Left kidney (tissue), 2 donors: ENCODE measurements around the gene DDX11. TPM values are rescaled to one million over a fixed set of nuclear protein-coding genes. Genes with fewer than 3 reads are reported as not detected.
"Not testable (repeated sequence)": the region's sequence is repeated elsewhere in the genome, so short reads cannot be mapped to it uniquely, and the experiment has no call there.

Source experiments
- DNase-seq: peaks from one replicate; pipeline ENCODE4 v3.0.0-alpha.2; 2013
- polyA plus RNA-seq: library from polyadenylated mRNA; unstranded; fragments of 120-200 nt; gene quantifications from one replicate; pipeline ENCODE4 v1.2.1, GENCODE V29; 2013; ENCODE audit not compliant: insufficient read length

The DDX11 gene
- polyA plus RNA-seq, 1 donor = 75.7 TPM

DNA sequence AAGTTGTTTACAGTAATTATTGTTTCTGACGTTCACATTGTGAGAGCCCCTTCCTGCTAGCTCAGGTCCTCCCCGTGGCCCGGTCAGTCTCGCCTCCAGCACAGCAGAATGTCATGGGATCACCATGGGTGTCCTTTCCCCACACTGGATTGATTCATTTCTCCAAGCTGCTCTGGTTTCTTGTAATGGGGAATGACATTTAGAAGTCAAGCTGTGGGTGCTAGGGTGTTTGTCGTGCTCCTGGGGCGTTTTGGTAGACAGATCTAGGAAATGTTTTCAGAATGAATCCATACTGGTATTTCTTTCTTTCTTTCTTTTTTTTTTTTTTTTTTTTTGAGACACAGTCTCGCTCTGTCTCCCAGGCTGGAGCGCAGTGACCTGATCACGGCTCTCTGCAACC is 25.1 kb downstream of the DDX11 start:
- DNase-seq = not testable (repeated sequence)

- DNase-seq = not testable (repeated sequence)
Measured at GRCh38 chr12:31099434-31099833, 25.8 kb downstream of the DDX11 start.

DNA sequence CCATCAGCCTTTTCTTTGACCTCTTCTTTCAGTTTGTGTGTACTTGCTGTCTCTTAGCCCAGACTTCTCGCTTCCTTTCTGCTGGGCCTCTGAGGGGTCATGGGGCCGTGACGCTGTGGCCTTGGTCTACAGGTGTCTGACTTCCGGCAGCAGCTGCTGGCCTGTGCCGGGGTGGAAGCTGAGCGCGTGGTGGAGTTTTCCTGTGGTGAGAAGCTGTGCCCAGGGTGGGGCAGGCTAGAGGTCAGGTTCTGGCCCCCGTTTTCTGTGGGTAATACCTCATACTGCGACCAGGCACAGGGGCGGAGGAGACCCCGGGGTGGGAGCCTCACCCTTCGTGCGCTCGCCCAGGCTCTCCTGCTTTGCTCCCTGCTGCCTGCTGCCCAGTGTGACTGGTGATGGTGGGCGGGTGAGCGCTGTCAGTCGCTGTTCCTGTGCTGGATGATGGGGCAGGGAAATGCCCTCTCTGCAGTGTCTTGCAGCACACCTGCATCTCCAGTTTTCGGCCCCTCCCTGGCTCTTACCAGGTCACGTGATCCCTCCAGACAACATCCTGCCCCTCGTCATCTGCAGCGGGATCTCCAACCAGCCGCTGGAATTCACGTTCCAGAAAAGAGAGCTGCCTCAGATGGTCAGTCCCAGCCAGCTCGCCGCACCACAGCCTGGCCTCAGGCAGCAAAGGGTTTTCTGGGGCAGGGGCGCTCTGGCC is 27.0 kb downstream of the DDX11 start:
- not testable (repeated sequence) for DNase-seq

- not testable (repeated sequence) for DNase-seq
Measured at GRCh38 chr12:31102125-31102524, 28.5 kb downstream of the DDX11 start.

DNA sequence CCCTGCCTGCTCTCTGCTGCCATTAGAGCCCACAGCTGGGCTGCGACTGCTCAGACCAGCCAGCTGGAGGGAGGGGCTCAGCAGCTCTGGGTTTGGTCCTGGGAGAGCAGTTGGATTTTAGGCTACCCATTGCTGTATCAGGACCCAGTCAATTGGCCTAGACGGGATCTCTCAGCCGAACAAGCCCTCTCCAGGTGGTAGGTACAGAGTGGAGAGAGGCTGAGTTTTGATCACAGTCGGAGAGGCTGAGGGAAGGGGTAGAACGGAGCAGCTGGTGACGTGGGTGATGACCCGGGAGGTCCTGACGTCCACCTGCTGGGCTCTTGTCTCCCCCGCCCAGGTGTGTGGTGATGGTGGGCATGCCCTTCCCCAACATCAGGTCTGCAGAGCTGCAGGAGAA is 28.9 kb downstream of the DDX11 start:
- not testable (repeated sequence) for DNase-seq

DNA sequence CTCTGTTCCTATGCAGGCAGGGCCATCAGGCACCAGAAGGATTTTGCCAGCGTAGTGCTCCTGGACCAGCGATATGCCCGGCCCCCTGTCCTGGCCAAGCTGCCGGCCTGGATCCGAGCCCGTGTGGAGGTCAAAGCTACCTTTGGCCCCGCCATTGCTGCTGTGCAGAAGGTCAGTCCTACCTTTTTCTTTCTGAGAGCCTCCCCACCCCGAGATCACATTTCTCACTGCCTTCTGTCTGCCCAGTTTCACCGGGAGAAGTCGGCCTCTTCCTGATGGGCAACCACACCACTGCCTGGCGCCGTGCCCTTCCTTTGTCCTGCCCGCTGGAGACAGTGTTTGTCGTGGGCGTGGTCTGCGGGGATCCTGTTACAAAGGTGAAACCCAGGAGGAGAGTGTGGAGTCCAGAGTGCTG is 29.9 kb downstream of the DDX11 start:
- DNase-seq = not testable (repeated sequence)

- not testable (repeated sequence) for DNase-seq
Measured at GRCh38 chr12:31104220-31104619, 30.6 kb downstream of the DDX11 start.

DNA sequence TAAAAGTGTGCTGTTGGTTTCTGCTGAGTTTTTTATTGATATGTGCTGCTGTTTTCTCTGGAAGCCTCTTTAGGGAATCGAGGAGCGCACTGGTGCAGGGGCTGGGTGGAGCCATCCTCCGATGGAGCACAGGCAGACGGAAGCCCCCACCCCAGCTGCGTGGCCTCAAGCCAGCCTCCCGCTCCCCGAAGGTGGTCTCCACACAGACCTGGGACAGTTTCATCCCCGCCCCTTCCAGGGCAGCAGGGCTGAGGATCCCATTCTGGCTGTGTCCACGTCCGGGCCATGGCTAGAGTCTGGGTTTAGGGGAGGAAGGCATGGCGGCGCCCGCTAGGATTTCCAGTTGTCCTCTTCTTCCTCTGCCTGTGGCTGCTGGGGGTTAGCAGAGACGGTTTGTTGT is 31.1 kb downstream of the DDX11 start:
- DNase-seq = not testable (repeated sequence)

GRCh38 chr12:31105668-31106067 is 32.0 kb downstream of the DDX11 start:
- no peak for DNase-seq

GRCh38 chr12:31106101-31106803 is 32.6 kb downstream of the DDX11 start:
- no peak for DNase-seq

- DNase-seq = not testable (repeated sequence)
Measured at GRCh38 chr12:31109773-31110172, 36.1 kb downstream of the DDX11 start.

DNA sequence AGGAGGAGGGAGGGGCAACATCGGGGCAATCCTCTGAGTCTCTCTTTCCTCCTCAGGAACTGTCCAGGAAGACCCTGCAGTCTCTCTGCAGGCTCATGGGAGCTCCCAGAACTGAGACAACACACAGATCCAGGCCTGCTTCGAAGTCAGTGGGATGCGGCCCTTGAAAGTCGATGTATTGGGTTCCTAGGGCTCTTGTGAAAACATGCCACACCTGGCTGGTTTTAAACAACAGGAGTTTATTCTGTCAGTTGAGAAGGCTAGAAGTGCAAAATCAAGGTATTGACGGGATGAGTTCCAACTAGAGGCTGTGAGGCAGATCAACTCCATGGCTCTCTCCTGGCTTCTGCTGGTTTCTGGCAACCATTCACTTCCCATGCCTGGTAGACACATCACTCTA is 36.6 kb downstream of the DDX11 start:
- not testable (repeated sequence) for DNase-seq

DNA sequence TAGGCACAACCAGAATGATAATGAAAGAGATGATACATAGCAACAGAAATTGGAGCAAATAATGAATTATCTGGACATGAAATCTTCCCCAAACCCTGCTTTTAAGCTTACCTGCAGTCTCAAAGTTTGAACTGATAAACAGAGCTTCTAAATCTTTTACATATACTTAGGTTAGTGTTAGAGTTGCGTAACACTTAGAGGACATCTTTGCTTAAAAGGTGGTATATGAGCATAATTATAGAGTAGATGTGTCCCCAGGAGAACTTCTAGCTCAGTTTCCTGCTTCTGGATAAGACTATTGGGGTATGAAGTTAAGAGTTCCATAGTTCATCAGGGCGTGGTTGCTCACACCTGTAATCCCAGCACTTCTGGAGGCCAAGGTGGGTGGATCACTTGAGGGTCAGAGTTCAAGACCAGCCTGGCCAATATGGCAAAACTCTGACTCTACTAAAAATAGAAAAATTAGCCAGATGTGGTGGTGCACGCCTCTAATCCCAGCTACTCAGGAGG is 41.5 kb downstream of the DDX11 start:
- DNase-seq = not testable (repeated sequence)

DNA sequence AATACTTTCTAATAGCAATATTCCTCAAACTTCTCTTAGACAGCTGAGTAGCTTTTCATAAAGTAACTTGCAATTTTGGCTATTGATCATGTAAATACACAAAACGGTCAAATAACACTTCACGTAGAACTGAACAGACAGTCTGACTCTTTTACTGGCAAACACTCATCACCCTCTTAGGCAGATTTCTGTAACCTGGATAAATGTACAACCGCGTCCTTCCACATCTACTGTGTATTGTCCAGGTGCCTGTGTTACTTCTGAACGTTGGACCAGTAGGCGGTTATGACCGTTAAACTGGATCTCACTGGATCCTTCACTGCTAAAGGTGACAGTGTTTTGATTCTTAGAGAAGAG is 43.2 kb downstream of the DDX11 start:
- DNase-seq = not testable (repeated sequence)

GRCh38 chr12:31117203-31118011 is 43.7 kb downstream of the DDX11 start:
- peak; percentile 56 for DNase-seq

GRCh38 chr12:31118347-31119191 is 44.9 kb downstream of the DDX11 start:
- DNase-seq = peak; percentile 79

- DNase-seq = no peak
Measured at GRCh38 chr12:31119192-31119802, 45.6 kb downstream of the DDX11 start.

GRCh38 chr12:31119803-31120211 is 46.1 kb downstream of the DDX11 start:
- DNase-seq = no peak

GRCh38 chr12:31120392-31121008 is 46.8 kb downstream of the DDX11 start:
- no peak for DNase-seq

DNA sequence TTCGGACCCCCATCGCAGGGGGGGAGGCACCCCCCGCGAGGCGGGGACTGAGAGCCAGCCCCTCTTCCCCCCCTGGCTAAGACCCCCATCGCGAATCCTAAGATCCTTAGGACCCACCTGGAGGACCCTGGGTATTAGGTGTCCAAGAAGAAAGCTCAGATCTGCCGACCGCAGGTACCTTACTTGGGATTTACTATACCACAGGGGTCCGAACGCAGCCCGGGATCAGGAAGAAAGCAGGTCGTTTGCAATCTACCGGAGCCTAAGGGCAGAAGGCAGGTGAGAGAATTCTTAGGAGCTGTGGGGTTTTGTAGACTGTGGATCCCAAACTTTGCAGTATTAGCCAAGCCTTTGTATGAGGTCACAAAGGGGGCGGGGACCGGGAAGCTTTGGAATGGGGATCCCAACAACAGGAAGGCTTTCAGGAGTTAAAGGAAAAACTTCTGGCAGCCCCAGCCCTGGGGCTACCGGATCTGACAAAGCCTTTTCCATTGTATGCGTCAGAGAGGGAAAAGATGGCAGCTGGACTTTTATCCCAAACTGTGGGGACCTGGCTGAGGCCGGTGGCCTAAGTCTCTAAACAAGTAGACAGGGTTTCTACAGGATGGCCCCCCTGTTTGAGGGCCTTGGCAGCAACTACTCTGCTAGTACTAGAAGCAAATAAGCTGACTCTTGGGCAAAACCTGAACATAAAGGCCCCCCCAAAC is 47.5 kb downstream of the DDX11 start:
- not testable (repeated sequence) for DNase-seq
